HEK293T (cell line): ENCODE results near the gene LRRC74A.

Source experiments
- ARNT ChIP-seq: fragments of 450-650 bp; IDR thresholded peaks from 2 replicates; pipeline ENCODE4 v1.6.1; 2017; ENCODE audit warnings: mild to moderate bottlenecking
- SP1 ChIP-seq: fragments of 450-650 bp; IDR thresholded peaks from 2 replicates; pipeline ENCODE4 v1.6.1; 2017

DNA sequence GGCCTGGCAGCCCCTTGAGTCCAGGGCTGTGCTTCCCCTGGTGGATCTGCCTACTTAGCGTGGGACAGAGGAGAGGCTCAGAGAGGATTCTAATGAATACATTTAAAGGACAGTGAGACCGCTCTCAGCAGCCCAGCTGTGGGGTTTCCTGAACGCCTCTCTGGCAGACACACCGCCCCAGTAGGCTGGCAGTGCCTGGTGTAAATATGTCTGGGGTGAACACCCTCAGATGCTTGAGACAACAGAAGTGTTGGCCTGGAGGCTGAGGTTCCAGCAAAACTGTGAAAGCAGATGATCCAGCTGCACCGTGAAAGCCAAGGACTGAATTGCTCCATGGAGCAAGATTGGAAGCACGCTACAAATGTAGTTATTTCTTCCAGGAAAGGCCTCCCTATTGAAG, 55.1 kb downstream of the LRRC74A start:
- TF ChIP-seq ARNT (no peak), SP1 (no peak)
